Neutrophil (primary cell): ENCODE results near the gene DUSP9.

Experiments used
- H3K27ac ChIP-seq: fragments of 200-600 bp; sonication (generic); 2 replicates; pipeline ENCODE4 v1.5.1; 2016; ENCODE audit warnings: mild to moderate bottlenecking, moderate library complexity
- H3K27me3 ChIP-seq: fragments of 200-600 bp; sonication (generic); 2 replicates; pipeline ENCODE4 v1.6.0; 2016; ENCODE audit warnings: mild to moderate bottlenecking
- H3K36me3 ChIP-seq: fragments of 200-600 bp; sonication (generic); 2 replicates; pipeline ENCODE4 v1.5.1; 2017
- H3K4me1 ChIP-seq, 2 experiments: fragments of 200-600 bp in 1 of 2; sonication (generic) in 1 of 2; 1 replicate in 1 of 2; 2 replicates in 1 of 2; pipeline versions ENCODE4 v1.5.1 to v1.6.1; 2013 to 2016; ENCODE audit warnings: low read depth in 1 of 2, low read length in 1 of 2, mild to moderate bottlenecking in 1 of 2, moderate library complexity in 1 of 2; ENCODE audit not compliant: control insufficient read depth in 1 of 2, insufficient read depth in 1 of 2
- H3K4me3 ChIP-seq, 2 experiments: fragments of 200-600 bp in 1 of 2; sonication (generic) in 1 of 2; 1 replicate in 1 of 2; 2 replicates in 1 of 2; pipeline ENCODE4 v1.5.1; 2013 to 2016; ENCODE audit warnings: low read depth in 1 of 2, low read length in 1 of 2, mild to moderate bottlenecking in 1 of 2, moderate library complexity in 1 of 2
- H3K9me3 ChIP-seq: fragments of 200-600 bp; sonication (generic); 2 replicates; pipeline ENCODE4 v1.5.1; 2016
- CTCF ChIP-seq: fragments of 200-600 bp; sonication (generic); IDR thresholded peaks from 2 replicates; pipeline ENCODE4 v1.5.1; 2016; ENCODE audit warnings: antibody characterized with exemption

DUSP9 gene

GRCh38 chrX:153624196-153625091 lies 22.6 kb upstream of the DUSP9 start:
- no peaks in the 10 kb centered on the region for H3K9me3 ChIP-seq
- no peak overlapping the region for H3K4me3 ChIP-seq
- H3K27ac ChIP-seq = no peak overlapping the region
- no peaks in the 10 kb centered on the region for H3K36me3 ChIP-seq
- TF ChIP-seq CTCF = no peak
- no peaks in the 10 kb centered on the region for H3K4me1 ChIP-seq
- no peaks in the 10 kb centered on the region for H3K27me3 ChIP-seq

GRCh38 chrX:153625271-153626024 lies 21.6 kb upstream of the DUSP9 start:
- no peaks in the 10 kb centered on the region for H3K9me3 ChIP-seq
- TF ChIP-seq CTCF = no peak
- H3K4me1 ChIP-seq = no peaks in the 10 kb centered on the region
- H3K27ac ChIP-seq = no peak overlapping the region
- no peaks in the 10 kb centered on the region for H3K36me3 ChIP-seq
- no peaks in the 10 kb centered on the region for H3K27me3 ChIP-seq
- no peak overlapping the region for H3K4me3 ChIP-seq

GRCh38 chrX:153626025-153626633 lies 20.9 kb upstream of the DUSP9 start:
- H3K4me3 ChIP-seq = no peak overlapping the region

GRCh38 chrX:153626863-153627674 lies 19.9 kb upstream of the DUSP9 start:
- H3K4me3 ChIP-seq = no peak overlapping the region
- no peak for TF ChIP-seq CTCF
- no peaks in the 10 kb centered on the region for H3K36me3 ChIP-seq
- no peaks in the 10 kb centered on the region for H3K27me3 ChIP-seq
- H3K27ac ChIP-seq = no peak overlapping the region
- no peaks in the 10 kb centered on the region for H3K9me3 ChIP-seq
- H3K4me1 ChIP-seq = no peaks in the 10 kb centered on the region

More at GRCh38 chrX:153626025-153626633, 20.9 kb upstream of the DUSP9 start:
- Histone ChIP-seq H3K27me3 (no peaks in the 10 kb centered on the region), H3K4me1 (no peaks in the 10 kb centered on the region), H3K27ac (no peak overlapping the region), H3K36me3 (no peaks in the 10 kb centered on the region), H3K9me3 (no peaks in the 10 kb centered on the region)
- no peak for TF ChIP-seq CTCF

GRCh38 chrX:153627675-153628111 lies 19.3 kb upstream of the DUSP9 start:
- no peaks in the 10 kb centered on the region for H3K9me3 ChIP-seq
- H3K36me3 ChIP-seq = no peaks in the 10 kb centered on the region
- H3K27me3 ChIP-seq = no peaks in the 10 kb centered on the region
- H3K27ac ChIP-seq = no peak overlapping the region
- no peak for TF ChIP-seq CTCF
- H3K4me3 ChIP-seq = no peak overlapping the region
- no peaks in the 10 kb centered on the region for H3K4me1 ChIP-seq
